Liver (tissue), 9 donors: Measurements from ENCODE around the gene CACNA1S. TPM values are rescaled to one million over a fixed set of nuclear protein-coding genes. Genes with fewer than 3 reads are reported as not detected.

ENCODE experiments used
- DNase-seq: peaks from one replicate; pipeline ENCODE4 v3.0.0-alpha.2; 2017; ENCODE audit warnings: low spot score
- H3K27ac ChIP-seq, 2 donors: one replicate each; pipeline ENCODE4 v1.7.0; 2013; ENCODE audit warnings: inconsistent platforms in 2 of 2, low read length in 2 of 2, control low read depth in 1 of 2, low read depth in 1 of 2, mild to moderate bottlenecking in 1 of 2
- H3K27me3 ChIP-seq, 4 donors: one replicate each; pipeline versions ENCODE4 v1.6.1 to v1.7.0; 2013; ENCODE audit warnings: low read length in 3 of 4, inconsistent platforms in 1 of 4, mild to moderate bottlenecking in 1 of 4, moderate library complexity in 1 of 4; ENCODE audit not compliant: control insufficient read depth in 4 of 4, insufficient read depth in 4 of 4
- H3K36me3 ChIP-seq, 4 donors: one replicate each; pipeline versions ENCODE4 v1.6.1 to v1.7.0; 2013; ENCODE audit warnings: low read length in 3 of 4, mild to moderate bottlenecking in 3 of 4, low read depth in 1 of 4, moderate library complexity in 1 of 4; ENCODE audit not compliant: control insufficient read depth in 4 of 4, insufficient read depth in 3 of 4
- H3K4me1 ChIP-seq, 4 donors: one replicate each; pipeline versions ENCODE4 v1.6.1 to v1.7.0; 2013; ENCODE audit warnings: low read length in 3 of 4, mild to moderate bottlenecking in 3 of 4, moderate library complexity in 1 of 4; ENCODE audit not compliant: control insufficient read depth in 4 of 4, insufficient read depth in 4 of 4
- H3K4me3 ChIP-seq, 3 donors: one replicate each; pipeline versions ENCODE4 v1.6.1 to v1.7.0; 2013; ENCODE audit warnings: low read length in 3 of 3, control low read depth in 1 of 3, low read depth in 1 of 3, mild to moderate bottlenecking in 1 of 3
- H3K9ac ChIP-seq, 2 donors: one replicate each; pipeline ENCODE4 v1.7.0; 2013; ENCODE audit warnings: low read length in 2 of 2, mild to moderate bottlenecking in 2 of 2, moderate library complexity in 2 of 2, control low read depth in 1 of 2, low read depth in 1 of 2
- H3K9me3 ChIP-seq, 4 donors: one replicate each; pipeline versions ENCODE4 v1.6.1 to v1.7.0; 2013; ENCODE audit warnings: low read length in 3 of 4; ENCODE audit not compliant: control insufficient read depth in 4 of 4
- CTCF ChIP-seq: fragments of 150-350 bp; IDR thresholded peaks from 2 replicates; pipeline ENCODE4 v1.5.1; 2017; ENCODE audit warnings: improper control_type of control experiment, low read depth, low read length; ENCODE audit not compliant: missing input control
- EGR1 ChIP-seq, 2 donors: IDR thresholded peaks; 2 replicates each; pipeline ENCODE4 v1.6.1; 2016 to 2018; ENCODE audit warnings: antibody characterized with exemption in 2 of 2, low read depth in 2 of 2
- FOXA1 ChIP-seq: IDR thresholded peaks from 2 replicates; pipeline ENCODE4 v1.6.1; 2016; ENCODE audit warnings: antibody characterized with exemption
- FOXA2 ChIP-seq: IDR thresholded peaks from 2 replicates; pipeline ENCODE4 v1.6.1; 2016; ENCODE audit warnings: antibody characterized with exemption
- GABPA ChIP-seq, 2 donors: IDR thresholded peaks in 1 of 2; conservative IDR thresholded peaks in 1 of 2; 2 replicates each; pipeline ENCODE4 v1.6.1; 2016; ENCODE audit warnings: antibody characterized with exemption in 2 of 2, mild to moderate bottlenecking in 1 of 2, moderate library complexity in 1 of 2
- HNF4A ChIP-seq, 2 donors: conservative IDR thresholded peaks; 2 replicates each; pipeline ENCODE4 v1.6.1; 2016; ENCODE audit warnings: antibody characterized with exemption in 2 of 2, mild to moderate bottlenecking in 2 of 2
- HNF4G ChIP-seq: IDR thresholded peaks from 2 replicates; pipeline ENCODE4 v1.6.1; 2016; ENCODE audit warnings: antibody characterized with exemption
- JUND ChIP-seq, 2 donors: IDR thresholded peaks; 2 replicates each; pipeline ENCODE4 v1.6.1; 2016; ENCODE audit warnings: antibody characterized with exemption in 2 of 2
- RAD21 ChIP-seq, 2 donors: IDR thresholded peaks; 2 replicates each; pipeline ENCODE4 v1.6.1; 2016; ENCODE audit warnings: antibody characterized with exemption in 2 of 2, mild to moderate bottlenecking in 2 of 2
- REST ChIP-seq: IDR thresholded peaks from 2 replicates; pipeline ENCODE4 v1.6.1; 2016; ENCODE audit warnings: antibody characterized with exemption, mild to moderate bottlenecking
- RXRA ChIP-seq, 2 donors: IDR thresholded peaks; 2 replicates each; pipeline ENCODE4 v1.6.1; 2017 to 2018; ENCODE audit warnings: antibody characterized with exemption in 2 of 2, mild to moderate bottlenecking in 1 of 2
- SP1 ChIP-seq: IDR thresholded peaks from 2 replicates; pipeline ENCODE4 v1.6.1; 2018; ENCODE audit warnings: antibody characterized with exemption, mild to moderate bottlenecking
- TAF1 ChIP-seq: conservative IDR thresholded peaks from 2 replicates; pipeline ENCODE4 v1.6.1; 2016; ENCODE audit warnings: antibody characterized with exemption, mild to moderate bottlenecking
- YY1 ChIP-seq: IDR thresholded peaks from 2 replicates; pipeline ENCODE4 v1.6.1; 2016; ENCODE audit warnings: antibody characterized with exemption, mild to moderate bottlenecking
- WGBS: extraction: QIAGEN DNeasy Blood & Tissue Kit; methylation state at CpG from one replicate; pipeline ENCODE4 v1.1.7; 2013; 5-methylcytosine and 5-hydroxymethylcytosine counted together
- polyA plus RNA-seq, 2 donors: library from polyadenylated mRNA; stranded (reverse) in 1 of 2; unstranded in 1 of 2; fragments of 200-250 nt in 1 of 2; fragments of >200 nt in 1 of 2; fragmentation: Nextera tagmentation in 1 of 2; extraction: Ambion mirVana in 1 of 2; gene quantifications; one replicate each; pipeline versions ENCODE4 v1.2.1 to v1.2.3, GENCODE V29; 2013 to 2015
- total RNA-seq, 2 donors: library from RNA; depleted of rRNA; stranded (reverse); fragments of >200 nt; gene quantifications; one replicate each; pipeline ENCODE4 v1.2.3, GENCODE V29; 2014
- TF ChIP-seq, protein P1 (sequence below): IDR thresholded peaks from 2 replicates; pipeline ENCODE4 v1.6.1; 2016; ENCODE audit warnings: antibody characterized with exemption
- TF ChIP-seq, protein P2 (sequence below): IDR thresholded peaks from 2 replicates; pipeline ENCODE4 v1.6.1; 2016; ENCODE audit warnings: antibody characterized with exemption
- donor health status: healthy.
- donor health status: healthy.
- donor health status: healthy.
- donor health status: healthy.
- donor health status: healthy.

Gene CACNA1S
- total and polyA plus RNA-seq, 4 donors = under 0.01 to 0.33 TPM; not detected in 2

DNA sequence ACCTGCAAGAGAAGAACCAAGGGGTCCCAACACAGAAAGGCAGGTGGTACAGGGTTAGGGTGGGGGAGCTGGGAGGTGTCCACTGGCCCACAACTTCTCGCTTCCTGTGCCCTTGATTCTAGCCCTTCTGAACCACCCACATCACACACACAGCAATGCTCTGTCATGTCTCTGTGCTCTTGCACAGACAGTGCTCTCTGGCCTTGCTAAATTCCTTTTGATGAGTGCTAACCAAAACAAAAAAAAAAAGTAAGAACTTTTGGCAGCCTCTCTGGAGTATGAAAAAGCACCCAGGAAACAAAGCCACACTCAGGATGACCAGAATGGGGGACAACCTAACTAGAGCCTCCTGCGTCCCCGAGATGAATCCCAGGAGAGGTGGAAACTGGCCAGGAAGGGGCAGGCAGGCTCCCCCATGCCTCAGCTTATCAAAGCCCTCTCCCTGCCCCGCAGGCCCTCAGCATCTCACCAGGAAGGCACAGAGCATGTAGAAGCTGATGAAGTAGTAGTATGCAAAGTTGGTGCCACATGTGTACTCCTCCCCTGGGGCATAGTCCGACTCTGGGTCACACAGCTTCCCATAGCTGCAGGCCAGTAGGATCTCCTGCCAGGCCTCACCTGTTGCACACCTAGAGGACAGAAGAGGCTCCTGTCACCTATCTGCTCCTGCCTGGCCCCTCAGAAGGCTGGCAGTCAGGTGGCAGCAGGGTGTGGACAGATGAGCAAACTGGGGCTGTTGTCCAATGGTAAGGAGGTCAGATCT, 61.5 kb downstream of the CACNA1S start:
- Histone ChIP-seq H3K36me3 (no peaks in the 10 kb centered on the region), H3K9ac (no peak overlapping the region), H3K9me3 (no peaks in the 10 kb centered on the region), H3K4me1 (peaks cover 0 to 7% (median 3%) of the 10 kb centered on the region in 4 donors), H3K4me3 (no peak overlapping the region), H3K27me3 (no peaks in the 10 kb centered on the region), H3K27ac (no peak overlapping the region)
- DNase-seq = no peak
- 79% methylated on average over 5 of the region's 5 CpGs for WGBS
- TF ChIP-seq, protein P1, sequence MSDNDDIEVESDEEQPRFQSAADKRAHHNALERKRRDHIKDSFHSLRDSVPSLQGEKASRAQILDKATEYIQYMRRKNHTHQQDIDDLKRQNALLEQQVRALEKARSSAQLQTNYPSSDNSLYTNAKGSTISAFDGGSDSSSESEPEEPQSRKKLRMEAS = no peak
- TF ChIP-seq CTCF = no peak
- TF ChIP-seq FOXA2 = no peak
- TF ChIP-seq HNF4A (conservative IDR thresholded peaks at IDR 0.05) = no peak
- TF ChIP-seq REST = no peak
- TF ChIP-seq YY1 = no peak
- TF ChIP-seq JUND (IDR thresholded peaks at IDR 0.05) = no peak
- no peak for TF ChIP-seq EGR1 (IDR thresholded peaks at IDR 0.05; ENCODE audit: low read depth in 2 of 2)
- no peak for TF ChIP-seq TAF1
- TF ChIP-seq HNF4G = no peak
- no peak for TF ChIP-seq RAD21 (IDR thresholded peaks at IDR 0.05)
- TF ChIP-seq, protein P2, sequence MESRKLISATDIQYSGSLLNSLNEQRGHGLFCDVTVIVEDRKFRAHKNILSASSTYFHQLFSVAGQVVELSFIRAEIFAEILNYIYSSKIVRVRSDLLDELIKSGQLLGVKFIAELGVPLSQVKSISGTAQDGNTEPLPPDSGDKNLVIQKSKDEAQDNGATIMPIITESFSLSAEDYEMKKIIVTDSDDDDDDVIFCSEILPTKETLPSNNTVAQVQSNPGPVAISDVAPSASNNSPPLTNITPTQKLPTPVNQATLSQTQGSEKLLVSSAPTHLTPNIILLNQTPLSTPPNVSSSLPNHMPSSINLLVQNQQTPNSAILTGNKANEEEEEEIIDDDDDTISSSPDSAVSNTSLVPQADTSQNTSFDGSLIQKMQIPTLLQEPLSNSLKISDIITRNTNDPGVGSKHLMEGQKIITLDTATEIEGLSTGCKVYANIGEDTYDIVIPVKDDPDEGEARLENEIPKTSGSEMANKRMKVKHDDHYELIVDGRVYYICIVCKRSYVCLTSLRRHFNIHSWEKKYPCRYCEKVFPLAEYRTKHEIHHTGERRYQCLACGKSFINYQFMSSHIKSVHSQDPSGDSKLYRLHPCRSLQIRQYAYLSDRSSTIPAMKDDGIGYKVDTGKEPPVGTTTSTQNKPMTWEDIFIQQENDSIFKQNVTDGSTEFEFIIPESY = no peak
- TF ChIP-seq FOXA1 = no peak
- TF ChIP-seq GABPA (IDR thresholded peaks at IDR 0.05 in 1 of 2, conservative IDR thresholded peaks at IDR 0.05 in 1 of 2) = no peak
- TF ChIP-seq RXRA (IDR thresholded peaks at IDR 0.05) = no peak
- TF ChIP-seq SP1 = no peak
